ENCODE results near the gene KBTBD12. TPM values are rescaled to one million over a fixed set of nuclear protein-coding genes. Genes with fewer than 3 reads are reported as not detected.

KBTBD12 gene
- total RNA-seq, 3 donors from 2014 or later (not counting 1 experiment from before 2014, with no cell fraction given), result 0.12 TPM; not detected in 2

- H3K4me1 Mint-ChIP-seq, result no peaks in the 10 kb centered on the region
- Histone ChIP-seq H3K36me3 (ENCODE audit: control insufficient read depth, insufficient read depth, low read length) (no peaks in the 10 kb centered on the region), H3K4me1 (ENCODE audit: control insufficient read depth, insufficient read depth, low read length) (no peaks in the 10 kb centered on the region), H3K27me3 (ENCODE audit: control insufficient read depth, insufficient read depth, low read length) (no peaks in the 10 kb centered on the region), H3K27ac (ENCODE audit: low read length) (no peak overlapping the region), H3K4me3 (ENCODE audit: low read length) (no peak overlapping the region), H3K9me3 (ENCODE audit: control insufficient read depth, insufficient read depth, low read length) (no peaks in the 10 kb centered on the region)
- intact Hi-C loops (cut with micrococcal nuclease), result loop anchor here (1.0 kb wide), 1 partner anchor 36 kb away; no protein-coding TSS in a partner anchor
- H3K27ac Mint-ChIP-seq, result no peak overlapping the region
- TF ChIP-seq, protein P1, sequence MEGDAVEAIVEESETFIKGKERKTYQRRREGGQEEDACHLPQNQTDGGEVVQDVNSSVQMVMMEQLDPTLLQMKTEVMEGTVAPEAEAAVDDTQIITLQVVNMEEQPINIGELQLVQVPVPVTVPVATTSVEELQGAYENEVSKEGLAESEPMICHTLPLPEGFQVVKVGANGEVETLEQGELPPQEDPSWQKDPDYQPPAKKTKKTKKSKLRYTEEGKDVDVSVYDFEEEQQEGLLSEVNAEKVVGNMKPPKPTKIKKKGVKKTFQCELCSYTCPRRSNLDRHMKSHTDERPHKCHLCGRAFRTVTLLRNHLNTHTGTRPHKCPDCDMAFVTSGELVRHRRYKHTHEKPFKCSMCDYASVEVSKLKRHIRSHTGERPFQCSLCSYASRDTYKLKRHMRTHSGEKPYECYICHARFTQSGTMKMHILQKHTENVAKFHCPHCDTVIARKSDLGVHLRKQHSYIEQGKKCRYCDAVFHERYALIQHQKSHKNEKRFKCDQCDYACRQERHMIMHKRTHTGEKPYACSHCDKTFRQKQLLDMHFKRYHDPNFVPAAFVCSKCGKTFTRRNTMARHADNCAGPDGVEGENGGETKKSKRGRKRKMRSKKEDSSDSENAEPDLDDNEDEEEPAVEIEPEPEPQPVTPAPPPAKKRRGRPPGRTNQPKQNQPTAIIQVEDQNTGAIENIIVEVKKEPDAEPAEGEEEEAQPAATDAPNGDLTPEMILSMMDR (IDR thresholded peaks at IDR 0.05), result no peak
- H3K4me3 Mint-ChIP-seq, result no peak overlapping the region
- no peaks in the 10 kb centered on the region for H3K9me3 Mint-ChIP-seq
- H3K36me3 Mint-ChIP-seq, result no peaks in the 10 kb centered on the region
- ATAC-seq (no peak), DNase-seq (no peak)
- H3K27me3 Mint-ChIP-seq (ENCODE audit: low read depth in 2 of 2), result peaks cover 16 to 20% of the 10 kb centered on the region in 2 donors
- WGBS (ENCODE audit: insufficient coverage), result 94% methylated on average over 3 of the region's 4 CpGs
Measured at GRCh38 chr3:127961963-127962362, 46.9 kb downstream of the KBTBD12 start.

- no peaks in the 10 kb centered on the region for H3K9me3 Mint-ChIP-seq
- no peaks in the 10 kb centered on the region for H3K4me1 ChIP-seq (ENCODE audit: control insufficient read depth, insufficient read depth, low read length)
- ATAC-seq (no peak), DNase-seq (no peak)
- H3K27ac Mint-ChIP-seq, result no peak overlapping the region
- H3K27me3 ChIP-seq (ENCODE audit: control insufficient read depth, insufficient read depth, low read length), result no peaks in the 10 kb centered on the region
- no peaks in the 10 kb centered on the region for H3K36me3 Mint-ChIP-seq
- H3K27ac ChIP-seq (ENCODE audit: low read length), result no peak overlapping the region
- WGBS (ENCODE audit: insufficient coverage), result 85% methylated on average over 5 of the region's 5 CpGs
- H3K4me3 Mint-ChIP-seq, result no peak overlapping the region
- H3K36me3 ChIP-seq (ENCODE audit: control insufficient read depth, insufficient read depth, low read length), result no peaks in the 10 kb centered on the region
- no peaks in the 10 kb centered on the region for H3K4me1 Mint-ChIP-seq
- H3K4me3 ChIP-seq (ENCODE audit: low read length), result no peak overlapping the region
- peaks cover 12 to 27% of the 10 kb centered on the region in 2 donors for H3K27me3 Mint-ChIP-seq (ENCODE audit: low read depth in 2 of 2)
- intact Hi-C loops (cut with micrococcal nuclease), result loop anchor here (1.0 kb wide), 1 partner anchor 37 kb away; no protein-coding TSS in a partner anchor
- TF ChIP-seq, protein P1 (IDR thresholded peaks at IDR 0.05), result no peak
- no peaks in the 10 kb centered on the region for H3K9me3 ChIP-seq (ENCODE audit: control insufficient read depth, insufficient read depth, low read length)
Measured at GRCh38 chr3:127962937-127963336, 47.9 kb downstream of the KBTBD12 start.

- no peak overlapping the region for H3K27ac ChIP-seq (ENCODE audit: low read length)
- intact Hi-C loops (cut with micrococcal nuclease), result no loop called here
- no peak for ATAC-seq
- Mint-ChIP-seq H3K4me1 (no peaks in the 10 kb centered on the region), H3K27me3 (ENCODE audit: low read depth in 2 of 2) (peaks cover 15 to 34% of the 10 kb centered on the region in 2 donors), H3K36me3 (no peaks in the 10 kb centered on the region), H3K9me3 (no peaks in the 10 kb centered on the region), H3K4me3 (no peak overlapping the region), H3K27ac (no peak overlapping the region)
- TF ChIP-seq, protein P1 (IDR thresholded peaks at IDR 0.05), result no peak
- peaks cover 2% of the 10 kb centered on the region for H3K27me3 ChIP-seq (ENCODE audit: control insufficient read depth, insufficient read depth, low read length)
- 100% methylated on average over 4 of the region's 4 CpGs for WGBS (ENCODE audit: insufficient coverage)
- no peaks in the 10 kb centered on the region for H3K9me3 ChIP-seq (ENCODE audit: control insufficient read depth, insufficient read depth, low read length)
- DNase-seq, result no peak
- no peaks in the 10 kb centered on the region for H3K4me1 ChIP-seq (ENCODE audit: control insufficient read depth, insufficient read depth, low read length)
- no peaks in the 10 kb centered on the region for H3K36me3 ChIP-seq (ENCODE audit: control insufficient read depth, insufficient read depth, low read length)
- no peak overlapping the region for H3K4me3 ChIP-seq (ENCODE audit: low read length)
Measured at GRCh38 chr3:127964053-127964452, 49.0 kb downstream of the KBTBD12 start.

DNA sequence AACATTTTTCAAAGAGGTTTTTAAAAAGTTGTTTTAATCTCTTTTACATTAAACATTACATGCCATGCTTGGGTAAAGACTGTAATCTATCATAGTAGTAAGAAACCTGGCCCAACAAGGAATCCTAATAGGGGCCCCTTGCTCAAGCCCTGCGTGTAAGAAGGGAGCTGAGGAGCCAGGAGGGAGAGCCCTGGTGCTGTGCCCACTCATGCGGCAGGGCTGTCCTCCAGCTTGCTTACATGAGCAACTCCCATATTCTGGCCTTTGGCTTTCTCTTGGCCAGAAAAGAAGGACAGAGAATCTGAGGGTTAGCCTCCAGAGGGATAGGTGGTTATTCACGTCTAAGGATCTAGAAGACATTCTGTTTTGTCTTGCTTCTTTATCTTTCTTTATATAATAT lies 49.8 kb downstream of the KBTBD12 start:
- no peak for ATAC-seq
- WGBS (ENCODE audit: insufficient coverage), result 96% methylated on average over 2 of the region's 3 CpGs
- Histone ChIP-seq H3K4me1 (ENCODE audit: control insufficient read depth, insufficient read depth, low read length) (no peaks in the 10 kb centered on the region), H3K27me3 (ENCODE audit: control insufficient read depth, insufficient read depth, low read length) (peaks cover 2% of the 10 kb centered on the region), H3K27ac (ENCODE audit: low read length) (no peak overlapping the region), H3K36me3 (ENCODE audit: control insufficient read depth, insufficient read depth, low read length) (no peaks in the 10 kb centered on the region), H3K4me3 (ENCODE audit: low read length) (no peak overlapping the region), H3K9me3 (ENCODE audit: control insufficient read depth, insufficient read depth, low read length) (no peaks in the 10 kb centered on the region)
- intact Hi-C loops (cut with micrococcal nuclease), result no loop called here
- DNase-seq, result no peak
- H3K36me3 Mint-ChIP-seq, result no peaks in the 10 kb centered on the region
- no peak overlapping the region for H3K4me3 Mint-ChIP-seq
- no peaks in the 10 kb centered on the region for H3K9me3 Mint-ChIP-seq
- TF ChIP-seq, protein P1 (IDR thresholded peaks at IDR 0.05), result no peak
- H3K27ac Mint-ChIP-seq, result no peak overlapping the region
- peaks cover 15 to 40% of the 10 kb centered on the region in 2 donors for H3K27me3 Mint-ChIP-seq (ENCODE audit: low read depth in 2 of 2)
- H3K4me1 Mint-ChIP-seq, result no peaks in the 10 kb centered on the region

All from natural killer cell (primary cell).